Fibroblast of mammary gland (primary cell): ENCODE measurements around the gene FAM107A.

ENCODE experiments used
- DNase-seq: peaks from one replicate; pipeline ENCODE4 v3.0.0-alpha.2; 2010; ENCODE audit warnings: low read depth
- H3K4me3 ChIP-seq: 2 replicates; pipeline ENCODE4 v1.5.1; 2011; ENCODE audit warnings: low read depth, mild to moderate bottlenecking, low read length, moderate library complexity; ENCODE audit not compliant: control insufficient read depth
- TF ChIP-seq, protein P1 (sequence below): conservative IDR thresholded peaks from 2 replicates; pipeline ENCODE4 v1.5.1; 2011; ENCODE audit warnings: low read depth, low read length, inconsistent platforms; ENCODE audit not compliant: control insufficient read depth, insufficient read depth

Gene FAM107A, protein sequence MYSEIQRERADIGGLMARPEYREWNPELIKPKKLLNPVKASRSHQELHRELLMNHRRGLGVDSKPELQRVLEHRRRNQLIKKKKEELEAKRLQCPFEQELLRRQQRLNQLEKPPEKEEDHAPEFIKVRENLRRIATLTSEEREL

DNA sequence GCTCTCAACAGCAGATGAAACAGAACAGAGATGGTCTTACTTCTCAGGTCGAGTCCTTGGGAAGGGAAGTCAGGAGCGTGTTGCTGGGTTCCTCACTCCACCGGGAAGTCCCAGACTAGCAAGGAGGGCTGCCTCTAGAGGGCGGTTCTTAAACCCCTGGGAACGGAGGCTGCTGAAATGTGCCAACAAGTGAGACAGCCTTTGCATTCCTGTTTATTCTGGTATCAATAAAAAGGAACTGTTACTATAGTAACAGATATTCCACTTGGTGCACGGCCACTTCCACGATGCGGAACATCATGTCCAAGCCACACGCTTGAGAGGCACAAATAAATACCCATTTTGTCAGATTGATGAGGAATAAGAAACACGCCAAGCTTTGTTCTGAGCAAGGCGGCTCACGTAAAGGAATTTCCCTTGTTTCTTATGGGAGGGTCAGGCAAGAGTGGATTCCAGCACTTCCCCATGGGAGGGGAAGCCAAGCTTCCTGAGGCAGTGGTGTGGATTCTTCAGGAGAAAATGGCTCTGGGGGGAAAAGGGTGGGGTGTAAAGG lies at the start of gene FAM107A:
Gene FAM107A (minus strand): TSS at position 123 of the 553 bp plus-strand sequence. CDS start 7,531 bp downstream, outside the sequence.
- no peak within 1 kb of the TSS for H3K4me3 ChIP-seq
- TF ChIP-seq, protein P1, sequence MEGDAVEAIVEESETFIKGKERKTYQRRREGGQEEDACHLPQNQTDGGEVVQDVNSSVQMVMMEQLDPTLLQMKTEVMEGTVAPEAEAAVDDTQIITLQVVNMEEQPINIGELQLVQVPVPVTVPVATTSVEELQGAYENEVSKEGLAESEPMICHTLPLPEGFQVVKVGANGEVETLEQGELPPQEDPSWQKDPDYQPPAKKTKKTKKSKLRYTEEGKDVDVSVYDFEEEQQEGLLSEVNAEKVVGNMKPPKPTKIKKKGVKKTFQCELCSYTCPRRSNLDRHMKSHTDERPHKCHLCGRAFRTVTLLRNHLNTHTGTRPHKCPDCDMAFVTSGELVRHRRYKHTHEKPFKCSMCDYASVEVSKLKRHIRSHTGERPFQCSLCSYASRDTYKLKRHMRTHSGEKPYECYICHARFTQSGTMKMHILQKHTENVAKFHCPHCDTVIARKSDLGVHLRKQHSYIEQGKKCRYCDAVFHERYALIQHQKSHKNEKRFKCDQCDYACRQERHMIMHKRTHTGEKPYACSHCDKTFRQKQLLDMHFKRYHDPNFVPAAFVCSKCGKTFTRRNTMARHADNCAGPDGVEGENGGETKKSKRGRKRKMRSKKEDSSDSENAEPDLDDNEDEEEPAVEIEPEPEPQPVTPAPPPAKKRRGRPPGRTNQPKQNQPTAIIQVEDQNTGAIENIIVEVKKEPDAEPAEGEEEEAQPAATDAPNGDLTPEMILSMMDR, result peak; percentile 20
- DNase-seq, result peak; percentile 68

DNA sequence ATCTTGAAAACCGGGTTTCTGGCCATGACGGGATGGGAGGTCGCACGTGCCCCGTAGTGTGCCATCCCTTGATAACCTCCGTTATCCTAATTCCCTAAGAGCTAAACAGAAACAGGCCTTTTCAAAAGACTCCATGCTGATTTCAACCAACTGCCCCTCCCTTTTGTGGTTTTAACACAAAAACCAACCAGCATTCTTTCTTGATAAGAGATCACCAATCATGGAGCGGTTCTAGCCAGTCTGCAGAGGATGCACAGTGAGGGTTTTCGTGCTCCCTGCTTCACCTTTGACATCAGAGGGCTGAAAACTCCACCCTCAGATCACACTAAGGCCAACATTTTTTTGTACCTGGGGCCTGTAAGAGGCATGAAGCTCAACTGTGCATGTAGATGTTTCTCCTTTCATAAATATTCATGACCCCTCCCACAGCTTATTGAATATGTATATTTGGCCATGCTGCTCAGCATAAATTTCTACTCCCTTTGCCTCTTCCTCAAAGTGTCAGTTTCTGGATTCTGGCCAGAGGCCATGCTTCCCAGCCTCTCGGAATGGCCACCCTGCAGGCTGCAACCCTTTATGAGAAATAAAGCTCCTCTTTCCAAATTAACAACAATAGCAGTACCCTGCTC lies 48.1 kb upstream of the FAM107A start:
- TF ChIP-seq, protein P1, result no peak
- no peak overlapping the region for H3K4me3 ChIP-seq
- no peak for DNase-seq

DNA sequence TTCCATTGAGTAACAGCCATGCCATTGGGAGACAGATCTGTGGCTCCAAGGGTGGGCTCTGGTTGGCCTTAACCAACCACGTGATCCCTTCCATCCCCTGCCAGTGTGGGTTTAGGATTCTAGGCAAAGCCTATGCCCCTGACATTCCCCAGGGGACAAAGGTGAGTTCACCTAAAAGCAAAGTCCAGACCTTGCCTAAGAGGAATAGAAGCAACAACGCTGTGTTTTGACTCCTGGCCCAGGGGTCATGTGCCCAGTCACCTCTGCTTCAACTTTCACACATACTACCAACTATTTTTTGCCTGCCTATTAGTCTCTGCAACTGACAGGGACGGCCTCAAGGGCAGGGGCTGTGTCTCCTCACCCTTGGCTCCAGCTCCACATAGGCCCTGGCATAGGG lies 47.4 kb upstream of the FAM107A start:
- no peak overlapping the region for H3K4me3 ChIP-seq
- DNase-seq, result no peak
- TF ChIP-seq, protein P1, result no peak

DNA sequence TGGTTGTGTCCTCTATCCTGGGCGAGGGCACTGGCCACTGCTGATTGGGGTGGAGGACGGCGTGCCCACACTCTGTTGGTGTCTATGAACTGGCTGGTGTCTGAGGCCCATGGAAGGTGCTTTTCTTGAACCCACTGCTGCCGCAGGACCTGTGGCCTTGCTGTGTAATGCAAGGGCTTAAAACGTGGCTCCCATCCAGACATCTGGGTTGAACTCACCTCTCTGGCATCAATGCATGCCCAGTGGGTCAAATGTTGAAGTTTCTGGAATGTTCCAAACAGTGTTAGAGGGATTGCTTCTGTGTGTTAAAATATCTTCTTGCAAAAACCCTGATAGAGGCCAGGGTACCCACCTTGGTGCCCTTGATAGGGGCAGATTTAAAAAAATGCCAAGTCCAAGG lies 46.8 kb upstream of the FAM107A start:
- peak; percentile 63 for DNase-seq

DNA sequence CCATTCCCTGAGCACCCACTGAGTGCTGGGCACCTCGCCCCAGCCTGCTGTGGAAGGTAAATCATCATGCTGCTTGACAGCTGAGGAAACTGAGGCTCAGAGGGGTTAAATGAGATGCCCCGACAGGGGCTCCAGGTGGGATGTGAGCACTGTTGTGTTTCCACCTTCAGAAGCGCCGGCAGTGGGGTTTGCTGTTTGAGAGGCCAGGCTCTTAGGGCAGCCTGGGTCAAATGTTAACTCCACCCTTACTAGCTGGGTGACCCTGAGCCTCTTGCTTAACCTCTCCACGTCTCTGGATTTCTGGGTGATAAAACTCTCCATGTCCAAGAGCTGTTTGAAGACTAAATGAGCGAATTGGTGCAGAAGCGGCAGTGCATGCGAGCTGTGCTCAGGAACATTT lies 46.3 kb upstream of the FAM107A start:
- no peak for DNase-seq
- no peak overlapping the region for H3K4me3 ChIP-seq
- TF ChIP-seq, protein P1, result no peak

More for the DNA sequence above, 46.8 kb upstream of the FAM107A start:
- no peak overlapping the region for H3K4me3 ChIP-seq
- TF ChIP-seq, protein P1, result no peak

DNA sequence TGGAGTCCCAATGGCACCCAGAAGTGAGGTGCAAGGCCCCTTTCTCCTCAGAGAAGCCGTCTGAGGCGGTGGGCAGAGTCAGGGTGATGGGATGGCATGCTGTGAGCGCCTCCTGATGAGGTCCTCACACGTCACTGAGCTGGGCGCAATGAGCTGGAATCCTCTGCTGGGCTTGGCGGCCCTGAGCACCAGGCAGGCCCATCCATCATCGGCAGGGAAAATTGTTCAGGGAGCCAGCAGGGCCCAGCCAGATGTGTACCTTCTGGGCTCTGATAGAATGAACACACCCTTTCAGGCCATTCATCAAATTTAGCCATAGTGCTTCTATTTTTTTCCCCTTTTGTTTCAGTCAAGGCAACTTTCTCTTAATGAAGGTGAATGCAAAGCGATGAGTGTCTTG lies 45.7 kb upstream of the FAM107A start:
- H3K4me3 ChIP-seq, result no peak overlapping the region
- TF ChIP-seq, protein P1, result no peak
- DNase-seq, result no peak
